Astrocyte (in vitro differentiated cells and primary cell): ENCODE measurements around the gene MRGPRX1.

Source experiments
- CTCF ChIP-seq: IDR thresholded peaks from 2 replicates; pipeline ENCODE4 v1.5.1; 2011; ENCODE audit warnings: low read depth, mild to moderate bottlenecking, inconsistent platforms, low read length, moderate library complexity; ENCODE audit not compliant: insufficient read depth
- EZH2 ChIP-seq: IDR thresholded peaks from 2 replicates; pipeline ENCODE4 v1.6.1; 2012; ENCODE audit warnings: mild to moderate bottlenecking, low read length, inconsistent platforms; ENCODE audit not compliant: insufficient read depth

DNA sequence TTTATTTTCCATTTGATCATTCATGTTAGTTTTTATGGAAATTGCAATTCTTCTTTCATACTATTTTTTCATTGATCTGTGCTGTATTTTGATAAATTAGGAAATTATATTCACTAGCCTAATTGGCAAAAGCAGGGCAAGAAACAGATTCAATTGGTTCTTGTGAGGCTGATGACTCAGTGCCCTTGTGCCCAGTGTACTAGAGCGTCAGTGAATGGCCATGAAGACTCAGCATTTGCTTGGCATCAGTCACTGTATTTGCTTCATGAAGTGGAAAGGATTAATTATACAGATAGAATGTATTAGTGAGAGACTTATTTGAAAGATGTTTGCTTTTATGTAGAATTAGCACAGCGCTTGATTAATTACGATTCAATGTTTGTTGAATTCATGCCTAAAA lies 31.8 kb downstream of the MRGPRX1 start:
- TF ChIP-seq CTCF (no peak), EZH2 (no peak)
